GM19397 (cell line): ENCODE results near the gene CAMTA1.
"Not testable (repeated sequence)": the region's sequence is repeated elsewhere in the genome, so short reads cannot be mapped to it uniquely, and the experiment has no call there.

Experiments
- ATAC-seq: cut with Tn5 transposase; IDR thresholded peaks from one replicate; pipeline ENCODE4 v1.9.1; 2021; ENCODE audit warnings: mild to moderate bottlenecking, moderate library complexity; ENCODE audit not compliant: unreplicated experiment

The CAMTA1 gene

GRCh38 chr1:7689307-7689706, 904.1 kb downstream of the CAMTA1 start:
- not testable (repeated sequence) for ATAC-seq

GRCh38 chr1:7690076-7690475, 904.8 kb downstream of the CAMTA1 start:
- ATAC-seq: no peak

GRCh38 chr1:7690496-7691182, 905.4 kb downstream of the CAMTA1 start:
- no peak for ATAC-seq

GRCh38 chr1:7691576-7691975, 906.3 kb downstream of the CAMTA1 start:
- ATAC-seq: no peak

GRCh38 chr1:7692005-7692404, 906.8 kb downstream of the CAMTA1 start:
- ATAC-seq: no peak

GRCh38 chr1:7693037-7693436, 907.8 kb downstream of the CAMTA1 start:
- ATAC-seq: not testable (repeated sequence)

GRCh38 chr1:7693662-7694061, 908.4 kb downstream of the CAMTA1 start:
- no peak for ATAC-seq

- ATAC-seq: no peak
Measured at GRCh38 chr1:7694600-7695496, 909.6 kb downstream of the CAMTA1 start.

- ATAC-seq: no peak
Measured at GRCh38 chr1:7695497-7696117, 910.4 kb downstream of the CAMTA1 start.

- no peak for ATAC-seq
Measured at GRCh38 chr1:7698641-7699040, 913.4 kb downstream of the CAMTA1 start.

GRCh38 chr1:7702365-7702764, 917.1 kb downstream of the CAMTA1 start:
- ATAC-seq: no peak

GRCh38 chr1:7703321-7704213, 918.3 kb downstream of the CAMTA1 start:
- ATAC-seq: no peak

GRCh38 chr1:7704214-7705047, 919.2 kb downstream of the CAMTA1 start:
- ATAC-seq: peak; percentile 97

GRCh38 chr1:7705048-7705907, 920.0 kb downstream of the CAMTA1 start:
- ATAC-seq: no peak

GRCh38 chr1:7705908-7706216, 920.6 kb downstream of the CAMTA1 start:
- ATAC-seq: no peak

- ATAC-seq: no peak
Measured at GRCh38 chr1:7707527-7707926, 922.3 kb downstream of the CAMTA1 start.

GRCh38 chr1:7708065-7708464, 922.8 kb downstream of the CAMTA1 start:
- not testable (repeated sequence) for ATAC-seq

GRCh38 chr1:7710859-7711258, 925.6 kb downstream of the CAMTA1 start:
- no peak for ATAC-seq

- no peak for ATAC-seq
Measured at GRCh38 chr1:7712731-7713323, 927.6 kb downstream of the CAMTA1 start.
